Ishikawa (cell line): ENCODE data around the gene IGF1R.

ENCODE experiments used
- CEBPB ChIP-seq: IDR thresholded peaks from 2 replicates; pipeline ENCODE4 v1.6.1; 2012
- CREB1 ChIP-seq: IDR thresholded peaks from 2 replicates; pipeline ENCODE4 v1.6.1; 2012; ENCODE audit warnings: low read depth
- EGR1 ChIP-seq: IDR thresholded peaks from 2 replicates; pipeline ENCODE4 v1.6.1; 2012
- EP300 ChIP-seq: IDR thresholded peaks from 2 replicates; pipeline ENCODE4 v1.6.1; 2012; ENCODE audit warnings: borderline replicate concordance
- FOXM1 ChIP-seq: IDR thresholded peaks from 2 replicates; pipeline ENCODE4 v1.6.1; 2012; ENCODE audit warnings: low read depth, borderline replicate concordance
- MAX ChIP-seq: IDR thresholded peaks from 2 replicates; pipeline ENCODE4 v1.6.1; 2012
- NFIC ChIP-seq: IDR thresholded peaks from 2 replicates; pipeline ENCODE4 v1.6.1; 2012
- RAD21 ChIP-seq: IDR thresholded peaks from 2 replicates; pipeline ENCODE4 v1.6.1; 2012; ENCODE audit warnings: low read depth
- REST ChIP-seq: IDR thresholded peaks from 2 replicates; pipeline ENCODE4 v1.6.1; 2012; ENCODE audit warnings: low read depth, mild to moderate bottlenecking
- TAF1 ChIP-seq: IDR thresholded peaks from 2 replicates; pipeline ENCODE4 v1.6.1; 2012; ENCODE audit warnings: low read depth, mild to moderate bottlenecking
- TCF12 ChIP-seq: IDR thresholded peaks from 2 replicates; pipeline ENCODE4 v1.6.1; 2012; ENCODE audit warnings: low read depth
- TEAD4 ChIP-seq: IDR thresholded peaks from 2 replicates; pipeline ENCODE4 v1.6.1; 2012
- USF1 ChIP-seq: IDR thresholded peaks from 2 replicates; pipeline ENCODE4 v1.6.1; 2012
- YY1 ChIP-seq: IDR thresholded peaks from 2 replicates; pipeline ENCODE4 v1.6.1; 2012; ENCODE audit warnings: low read depth
- ZBTB7A ChIP-seq: IDR thresholded peaks from 2 replicates; pipeline ENCODE4 v1.6.1; 2012; ENCODE audit warnings: low read depth

The IGF1R gene

DNA sequence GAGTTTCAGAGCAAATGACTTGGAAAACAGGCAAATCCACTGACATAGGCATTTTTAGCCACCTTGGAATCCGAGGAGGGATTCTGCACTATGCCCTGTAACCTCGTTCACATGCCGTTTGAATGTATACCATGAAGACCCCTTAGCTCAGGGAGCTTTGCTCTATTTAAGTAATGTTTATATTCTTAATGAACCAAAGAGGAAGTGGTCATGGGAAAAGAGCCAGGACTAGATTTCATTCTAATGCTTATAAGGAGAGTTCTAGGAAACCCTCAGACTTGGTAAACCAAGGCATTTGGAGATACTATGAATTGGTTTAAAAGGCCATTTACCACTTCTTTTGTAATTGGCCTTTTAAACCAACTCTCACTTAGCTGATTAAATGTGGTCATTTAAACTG, 178.9 kb downstream of the IGF1R start:
- no peak for TF ChIP-seq TEAD4
- no peak for TF ChIP-seq FOXM1
- TF ChIP-seq REST = no peak
- no peak for TF ChIP-seq ZBTB7A
- no peak for TF ChIP-seq TAF1
- TF ChIP-seq MAX = no peak
- no peak for TF ChIP-seq YY1
- no peak for TF ChIP-seq RAD21
- no peak for TF ChIP-seq EP300
- TF ChIP-seq CREB1 = no peak
- TF ChIP-seq TCF12 = no peak
- TF ChIP-seq NFIC = no peak
- TF ChIP-seq USF1 = no peak
- TF ChIP-seq CEBPB = no peak
- TF ChIP-seq EGR1 = no peak

DNA sequence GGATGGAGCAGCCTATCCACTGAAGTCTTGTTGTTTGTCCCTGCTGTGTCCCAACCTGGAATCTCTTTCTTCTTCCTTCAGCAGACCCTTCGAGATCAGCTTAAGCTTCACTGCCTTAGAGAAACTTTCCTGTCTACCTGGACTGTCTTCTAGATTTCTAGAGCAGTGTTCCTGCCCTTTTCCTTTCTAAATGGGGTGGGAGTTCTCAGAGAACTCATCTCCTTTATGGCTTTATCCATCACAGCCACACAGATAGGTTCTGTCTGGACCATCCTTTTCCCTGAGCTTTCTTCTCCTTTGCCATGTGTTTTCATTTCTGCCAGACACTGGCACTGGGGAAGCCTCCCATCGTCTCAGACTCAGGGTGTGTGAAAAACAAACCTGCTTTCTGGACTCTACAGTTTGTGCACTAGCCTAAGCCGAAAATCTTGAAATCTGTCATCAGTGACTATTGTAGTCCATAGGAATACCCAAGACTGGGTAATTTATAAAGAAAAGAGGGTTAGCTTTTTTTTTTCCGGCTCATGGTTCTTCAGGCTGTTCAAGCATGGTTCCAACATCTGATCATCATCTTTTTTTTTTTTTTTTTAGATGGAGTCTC, 181.8 kb downstream of the IGF1R start:
- TF ChIP-seq TCF12 (no peak), NFIC (no peak), REST (no peak)

- TF ChIP-seq FOXM1 (no peak), NFIC (no peak), YY1 (no peak), MAX (no peak)
These were observed 186.6 kb downstream of the IGF1R start for GRCh38 chr15:98834976-98835375.

- TF ChIP-seq FOXM1 = no peak
- TF ChIP-seq MAX = no peak
- TF ChIP-seq TCF12 = no peak
- no peak for TF ChIP-seq TEAD4
- TF ChIP-seq TAF1 = no peak
- TF ChIP-seq NFIC = no peak
These were observed 187.5 kb downstream of the IGF1R start for GRCh38 chr15:98835876-98836275.

- no peak for TF ChIP-seq EGR1
These were observed 190.3 kb downstream of the IGF1R start for GRCh38 chr15:98838387-98839259.

DNA sequence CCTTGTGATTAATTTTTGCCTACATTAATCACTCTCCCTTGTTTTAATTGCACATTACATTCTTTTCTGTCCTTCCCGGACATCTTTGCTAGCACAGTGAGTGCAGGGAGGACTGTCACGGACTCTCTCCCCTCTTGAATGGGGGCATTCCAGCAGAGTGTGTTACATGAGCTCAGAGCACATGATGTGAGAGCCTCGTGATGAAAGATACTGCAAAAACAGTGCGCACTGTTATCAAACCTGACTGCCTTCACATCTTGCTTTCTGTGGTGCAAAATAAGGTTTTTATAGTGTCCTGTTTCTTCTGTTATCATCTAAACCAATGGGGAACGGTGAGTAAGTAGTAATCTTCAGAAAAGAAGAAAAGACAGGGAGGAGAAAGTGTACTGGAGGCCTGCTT, 191.7 kb downstream of the IGF1R start:
- TF ChIP-seq EP300 = no peak
- no peak for TF ChIP-seq TEAD4
- no peak for TF ChIP-seq CEBPB
- no peak for TF ChIP-seq NFIC
- TF ChIP-seq FOXM1 = no peak

DNA sequence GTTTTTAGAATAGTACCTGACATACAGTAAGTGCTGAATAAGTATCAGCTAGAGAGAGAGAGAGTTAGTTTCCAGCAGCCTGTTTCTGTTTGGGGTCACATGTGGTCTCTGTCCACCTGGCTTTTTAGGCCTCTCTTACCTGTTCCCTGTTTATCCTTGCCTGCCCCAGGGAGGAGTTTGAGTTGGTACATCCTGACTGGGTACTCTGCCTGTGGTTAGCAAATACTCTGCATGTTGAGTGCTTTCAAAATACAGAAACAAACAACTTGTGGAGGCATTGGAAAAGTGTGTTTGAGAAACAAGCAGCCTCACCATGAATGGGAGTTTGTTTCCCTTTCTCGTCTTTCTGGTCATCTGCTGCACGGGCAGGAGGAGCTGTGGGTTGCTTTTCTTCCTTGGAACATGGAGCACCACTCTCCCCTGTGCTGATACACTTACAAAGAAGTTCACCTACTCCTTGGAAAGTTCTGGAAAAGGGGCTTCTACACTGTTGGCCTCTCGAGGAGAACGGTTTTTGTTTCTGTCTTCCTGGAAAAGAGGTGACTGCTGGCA, 193.2 kb downstream of the IGF1R start:
- TF ChIP-seq RAD21 (no peak), TCF12 (no peak), YY1 (no peak), CEBPB (no peak), USF1 (no peak), NFIC (no peak), EP300 (no peak), EGR1 (no peak), TAF1 (no peak), MAX (no peak), TEAD4 (no peak), CREB1 (no peak), ZBTB7A (no peak), FOXM1 (no peak), REST (no peak)
